WTC11 (cell line): ENCODE results near the gene SEC16A.

Experiments used
- JUN ChIP-seq: sonication (generic); formaldehyde crosslinking; IDR thresholded peaks from 2 replicates; pipeline ENCODE4 v1.8.0; 2023; ENCODE audit warnings: mild to moderate bottlenecking, missing genetic modification reagents
- NFYB ChIP-seq: sonication (generic); formaldehyde crosslinking; conservative IDR thresholded peaks from 2 replicates; pipeline ENCODE4 v1.8.0; 2022; ENCODE audit warnings: low read depth, missing genetic modification reagents
- NR3C1 ChIP-seq: sonication (generic); formaldehyde crosslinking; conservative IDR thresholded peaks from 2 replicates; pipeline ENCODE4 v1.8.1; 2023; ENCODE audit warnings: low read depth, mild to moderate bottlenecking, missing genetic modification reagents
- ZNF263 ChIP-seq: sonication (generic); formaldehyde crosslinking; IDR thresholded peaks from 2 replicates; pipeline ENCODE4 v1.8.1; 2022; ENCODE audit warnings: low read depth, mild to moderate bottlenecking, moderate library complexity, missing genetic modification reagents
- TF ChIP-seq, protein P1 (sequence below): sonication (generic); formaldehyde crosslinking; conservative IDR thresholded peaks from 2 replicates; pipeline ENCODE4 v1.8.1; 2022; ENCODE audit warnings: mild to moderate bottlenecking, missing genetic modification reagents
- TF ChIP-seq, protein P2 (sequence below): sonication (generic); formaldehyde crosslinking; IDR thresholded peaks from 2 replicates; pipeline ENCODE4 v1.8.0; 2023; ENCODE audit warnings: missing genetic modification reagents
- TF ChIP-seq, protein P3 (sequence below): sonication (generic); formaldehyde crosslinking; IDR thresholded peaks from 2 replicates; pipeline ENCODE4 v1.8.1; 2023; ENCODE audit warnings: mild to moderate bottlenecking, moderate library complexity, missing genetic modification reagents
- TF ChIP-seq, protein P4 (sequence below): fragments of 250-450 bp; sonication (Bioruptor Pico); IDR thresholded peaks from 2 replicates; pipeline ENCODE4 v2.1.2; 2022; ENCODE audit warnings: mild to moderate bottlenecking, moderate library complexity
- TF ChIP-seq, protein P5 (sequence below): fragments of 250-450 bp; sonication (Bioruptor Pico); IDR thresholded peaks from 2 replicates; pipeline ENCODE4 v1.9.0; 2021; ENCODE audit warnings: mild to moderate bottlenecking
- TF ChIP-seq, protein P6 (sequence below): fragments of 200-600 bp; IDR thresholded peaks from 2 replicates; pipeline ENCODE4 v1.8.0; 2022; ENCODE audit warnings: antibody characterized with exemption
- TF ChIP-seq, protein P7 (sequence below): sonication (generic); formaldehyde crosslinking; IDR thresholded peaks from 2 replicates; pipeline ENCODE4 v1.8.1; 2023; ENCODE audit warnings: mild to moderate bottlenecking, missing genetic modification reagents, moderate library complexity
- TF ChIP-seq, protein P8 (sequence below): sonication (generic); formaldehyde crosslinking; IDR thresholded peaks from 2 replicates; pipeline ENCODE4 v1.8.0; 2022; ENCODE audit warnings: mild to moderate bottlenecking, missing genetic modification reagents

DNA sequence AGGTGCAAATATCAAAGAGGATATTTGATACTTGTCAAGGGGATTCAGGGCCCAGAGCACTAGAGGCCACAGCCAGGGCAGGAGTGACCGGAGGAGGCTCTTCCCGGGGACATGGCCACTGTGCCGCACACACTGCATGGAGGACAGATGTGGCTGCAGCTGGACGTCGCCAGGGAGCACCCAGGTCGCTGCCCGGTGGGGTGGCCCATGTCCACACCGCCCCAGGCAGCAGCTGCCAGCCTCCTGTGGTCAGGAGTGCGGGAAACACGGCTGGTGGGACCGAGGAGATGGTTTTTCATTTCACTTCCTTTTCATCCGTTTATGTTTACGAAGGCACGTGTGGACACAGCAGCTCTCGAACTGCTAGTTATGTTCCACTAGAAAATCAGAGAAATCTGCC lies 15.1 kb downstream of the SEC16A start:
- TF ChIP-seq NR3C1 (CRISPR knock-in tag) (no peak), ZNF263 (CRISPR knock-in tag) (no peak), JUN (CRISPR knock-in tag) (no peak), NFYB (CRISPR knock-in tag) (no peak)
- TF ChIP-seq, protein P1, sequence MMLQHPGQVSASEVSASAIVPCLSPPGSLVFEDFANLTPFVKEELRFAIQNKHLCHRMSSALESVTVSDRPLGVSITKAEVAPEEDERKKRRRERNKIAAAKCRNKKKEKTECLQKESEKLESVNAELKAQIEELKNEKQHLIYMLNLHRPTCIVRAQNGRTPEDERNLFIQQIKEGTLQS (CRISPR knock-in tag) = no peak
- TF ChIP-seq, protein P2, sequence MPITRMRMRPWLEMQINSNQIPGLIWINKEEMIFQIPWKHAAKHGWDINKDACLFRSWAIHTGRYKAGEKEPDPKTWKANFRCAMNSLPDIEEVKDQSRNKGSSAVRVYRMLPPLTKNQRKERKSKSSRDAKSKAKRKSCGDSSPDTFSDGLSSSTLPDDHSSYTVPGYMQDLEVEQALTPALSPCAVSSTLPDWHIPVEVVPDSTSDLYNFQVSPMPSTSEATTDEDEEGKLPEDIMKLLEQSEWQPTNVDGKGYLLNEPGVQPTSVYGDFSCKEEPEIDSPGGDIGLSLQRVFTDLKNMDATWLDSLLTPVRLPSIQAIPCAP = no peak
- TF ChIP-seq, protein P3, sequence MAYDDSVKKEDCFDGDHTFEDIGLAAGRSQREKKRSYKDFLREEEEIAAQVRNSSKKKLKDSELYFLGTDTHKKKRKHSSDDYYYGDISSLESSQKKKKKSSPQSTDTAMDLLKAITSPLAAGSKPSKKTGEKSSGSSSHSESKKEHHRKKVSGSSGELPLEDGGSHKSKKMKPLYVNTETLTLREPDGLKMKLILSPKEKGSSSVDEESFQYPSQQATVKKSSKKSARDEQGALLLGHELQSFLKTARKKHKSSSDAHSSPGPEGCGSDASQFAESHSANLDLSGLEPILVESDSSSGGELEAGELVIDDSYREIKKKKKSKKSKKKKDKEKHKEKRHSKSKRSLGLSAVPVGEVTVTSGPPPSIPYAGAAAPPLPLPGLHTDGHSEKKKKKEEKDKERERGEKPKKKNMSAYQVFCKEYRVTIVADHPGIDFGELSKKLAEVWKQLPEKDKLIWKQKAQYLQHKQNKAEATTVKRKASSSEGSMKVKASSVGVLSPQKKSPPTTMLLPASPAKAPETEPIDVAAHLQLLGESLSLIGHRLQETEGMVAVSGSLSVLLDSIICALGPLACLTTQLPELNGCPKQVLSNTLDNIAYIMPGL (CRISPR knock-in tag) = no peak
- TF ChIP-seq, protein P4, sequence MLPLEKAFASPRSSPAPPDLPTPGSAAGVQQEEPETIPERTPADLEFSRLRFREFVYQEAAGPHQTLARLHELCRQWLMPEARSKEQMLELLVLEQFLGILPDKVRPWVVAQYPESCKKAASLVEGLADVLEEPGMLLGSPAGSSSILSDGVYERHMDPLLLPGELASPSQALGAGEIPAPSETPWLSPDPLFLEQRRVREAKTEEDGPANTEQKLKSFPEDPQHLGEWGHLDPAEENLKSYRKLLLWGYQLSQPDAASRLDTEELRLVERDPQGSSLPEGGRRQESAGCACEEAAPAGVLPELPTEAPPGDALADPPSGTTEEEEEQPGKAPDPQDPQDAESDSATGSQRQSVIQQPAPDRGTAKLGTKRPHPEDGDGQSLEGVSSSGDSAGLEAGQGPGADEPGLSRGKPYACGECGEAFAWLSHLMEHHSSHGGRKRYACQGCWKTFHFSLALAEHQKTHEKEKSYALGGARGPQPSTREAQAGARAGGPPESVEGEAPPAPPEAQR = no peak
- TF ChIP-seq, protein P5, sequence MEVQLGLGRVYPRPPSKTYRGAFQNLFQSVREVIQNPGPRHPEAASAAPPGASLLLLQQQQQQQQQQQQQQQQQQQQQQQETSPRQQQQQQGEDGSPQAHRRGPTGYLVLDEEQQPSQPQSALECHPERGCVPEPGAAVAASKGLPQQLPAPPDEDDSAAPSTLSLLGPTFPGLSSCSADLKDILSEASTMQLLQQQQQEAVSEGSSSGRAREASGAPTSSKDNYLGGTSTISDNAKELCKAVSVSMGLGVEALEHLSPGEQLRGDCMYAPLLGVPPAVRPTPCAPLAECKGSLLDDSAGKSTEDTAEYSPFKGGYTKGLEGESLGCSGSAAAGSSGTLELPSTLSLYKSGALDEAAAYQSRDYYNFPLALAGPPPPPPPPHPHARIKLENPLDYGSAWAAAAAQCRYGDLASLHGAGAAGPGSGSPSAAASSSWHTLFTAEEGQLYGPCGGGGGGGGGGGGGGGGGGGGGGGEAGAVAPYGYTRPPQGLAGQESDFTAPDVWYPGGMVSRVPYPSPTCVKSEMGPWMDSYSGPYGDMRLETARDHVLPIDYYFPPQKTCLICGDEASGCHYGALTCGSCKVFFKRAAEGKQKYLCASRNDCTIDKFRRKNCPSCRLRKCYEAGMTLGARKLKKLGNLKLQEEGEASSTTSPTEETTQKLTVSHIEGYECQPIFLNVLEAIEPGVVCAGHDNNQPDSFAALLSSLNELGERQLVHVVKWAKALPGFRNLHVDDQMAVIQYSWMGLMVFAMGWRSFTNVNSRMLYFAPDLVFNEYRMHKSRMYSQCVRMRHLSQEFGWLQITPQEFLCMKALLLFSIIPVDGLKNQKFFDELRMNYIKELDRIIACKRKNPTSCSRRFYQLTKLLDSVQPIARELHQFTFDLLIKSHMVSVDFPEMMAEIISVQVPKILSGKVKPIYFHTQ (CRISPR knock-in tag) = no peak
- TF ChIP-seq, protein P6, sequence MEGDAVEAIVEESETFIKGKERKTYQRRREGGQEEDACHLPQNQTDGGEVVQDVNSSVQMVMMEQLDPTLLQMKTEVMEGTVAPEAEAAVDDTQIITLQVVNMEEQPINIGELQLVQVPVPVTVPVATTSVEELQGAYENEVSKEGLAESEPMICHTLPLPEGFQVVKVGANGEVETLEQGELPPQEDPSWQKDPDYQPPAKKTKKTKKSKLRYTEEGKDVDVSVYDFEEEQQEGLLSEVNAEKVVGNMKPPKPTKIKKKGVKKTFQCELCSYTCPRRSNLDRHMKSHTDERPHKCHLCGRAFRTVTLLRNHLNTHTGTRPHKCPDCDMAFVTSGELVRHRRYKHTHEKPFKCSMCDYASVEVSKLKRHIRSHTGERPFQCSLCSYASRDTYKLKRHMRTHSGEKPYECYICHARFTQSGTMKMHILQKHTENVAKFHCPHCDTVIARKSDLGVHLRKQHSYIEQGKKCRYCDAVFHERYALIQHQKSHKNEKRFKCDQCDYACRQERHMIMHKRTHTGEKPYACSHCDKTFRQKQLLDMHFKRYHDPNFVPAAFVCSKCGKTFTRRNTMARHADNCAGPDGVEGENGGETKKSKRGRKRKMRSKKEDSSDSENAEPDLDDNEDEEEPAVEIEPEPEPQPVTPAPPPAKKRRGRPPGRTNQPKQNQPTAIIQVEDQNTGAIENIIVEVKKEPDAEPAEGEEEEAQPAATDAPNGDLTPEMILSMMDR = no peak
- TF ChIP-seq, protein P7, sequence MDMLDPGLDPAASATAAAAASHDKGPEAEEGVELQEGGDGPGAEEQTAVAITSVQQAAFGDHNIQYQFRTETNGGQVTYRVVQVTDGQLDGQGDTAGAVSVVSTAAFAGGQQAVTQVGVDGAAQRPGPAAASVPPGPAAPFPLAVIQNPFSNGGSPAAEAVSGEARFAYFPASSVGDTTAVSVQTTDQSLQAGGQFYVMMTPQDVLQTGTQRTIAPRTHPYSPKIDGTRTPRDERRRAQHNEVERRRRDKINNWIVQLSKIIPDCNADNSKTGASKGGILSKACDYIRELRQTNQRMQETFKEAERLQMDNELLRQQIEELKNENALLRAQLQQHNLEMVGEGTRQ (CRISPR knock-in tag) = no peak
- TF ChIP-seq, protein P8, sequence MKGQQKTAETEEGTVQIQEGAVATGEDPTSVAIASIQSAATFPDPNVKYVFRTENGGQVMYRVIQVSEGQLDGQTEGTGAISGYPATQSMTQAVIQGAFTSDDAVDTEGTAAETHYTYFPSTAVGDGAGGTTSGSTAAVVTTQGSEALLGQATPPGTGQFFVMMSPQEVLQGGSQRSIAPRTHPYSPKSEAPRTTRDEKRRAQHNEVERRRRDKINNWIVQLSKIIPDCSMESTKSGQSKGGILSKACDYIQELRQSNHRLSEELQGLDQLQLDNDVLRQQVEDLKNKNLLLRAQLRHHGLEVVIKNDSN (CRISPR knock-in tag) = no peak
